GM18505 (cell line): Measurements from ENCODE around the gene NPBWR2.

Experiments used
- ATAC-seq: cut with Tn5 transposase; IDR thresholded peaks from one replicate; pipeline ENCODE4 v1.9.1; 2021; ENCODE audit not compliant: unreplicated experiment
- POLR2A ChIP-seq: IDR thresholded peaks from 4 replicates; pipeline ENCODE4 v1.6.1; 2011; ENCODE audit warnings: borderline replicate concordance; ENCODE audit not compliant: insufficient read depth, insufficient read length; ENCODE audit errors: extremely low read depth

Gene NPBWR2

GRCh38 chr20:64149809-64150560, 42.6 kb upstream of the NPBWR2 start:
- TF ChIP-seq POLR2A = no peak
- no peak for ATAC-seq

GRCh38 chr20:64149141-64149540, 41.8 kb upstream of the NPBWR2 start:
- ATAC-seq = no peak
- TF ChIP-seq POLR2A = no peak

- no peak for ATAC-seq
- TF ChIP-seq POLR2A = no peak
Measured at GRCh38 chr20:64148581-64148980, 41.2 kb upstream of the NPBWR2 start.

GRCh38 chr20:64146936-64147477, 39.6 kb upstream of the NPBWR2 start:
- no peak for TF ChIP-seq POLR2A
- no peak for ATAC-seq

GRCh38 chr20:64146301-64146935, 39.1 kb upstream of the NPBWR2 start:
- no peak for ATAC-seq
- TF ChIP-seq POLR2A = no peak

- no peak for TF ChIP-seq POLR2A
- ATAC-seq = no peak
Measured at GRCh38 chr20:64145458-64146300, 38.3 kb upstream of the NPBWR2 start.

GRCh38 chr20:64144144-64144912, 37.0 kb upstream of the NPBWR2 start:
- ATAC-seq = no peak
- no peak for TF ChIP-seq POLR2A

- ATAC-seq = no peak
- TF ChIP-seq POLR2A = no peak
Measured at GRCh38 chr20:64143018-64143801, 35.8 kb upstream of the NPBWR2 start.

- no peak for ATAC-seq
- TF ChIP-seq POLR2A = no peak
Measured at GRCh38 chr20:64142590-64142989, 35.2 kb upstream of the NPBWR2 start.

- ATAC-seq = no peak
Measured at GRCh38 chr20:64140956-64141355, 33.6 kb upstream of the NPBWR2 start.

GRCh38 chr20:64140061-64140931, 32.9 kb upstream of the NPBWR2 start:
- no peak for ATAC-seq
- no peak for TF ChIP-seq POLR2A

More at GRCh38 chr20:64140956-64141355, 33.6 kb upstream of the NPBWR2 start:
- no peak for TF ChIP-seq POLR2A
